Thyroid gland (tissue), 4 donors: ENCODE data around the gene DYRK1A.

Experiments used
- POLR2A ChIP-seq, 2 donors: fragments of 450-650 bp; IDR thresholded peaks; one replicate each; pipeline ENCODE4 v1.6.1; 2017; ENCODE audit warnings: antibody characterized with exemption in 2 of 2, mild to moderate bottlenecking in 2 of 2, moderate library complexity in 1 of 2
- TF ChIP-seq, protein P1 (sequence below), 6 experiments: fragments of 200-600 bp in 3 of 6; fragments of 450-650 bp in 3 of 6; sonication (generic) in 3 of 6; IDR thresholded peaks; one replicate each; pipeline ENCODE4 v1.5.1; 2016 to 2019; ENCODE audit warnings: antibody characterized with exemption in 6 of 6, mild to moderate bottlenecking in 2 of 6, inconsistent platforms in 1 of 6, moderate library complexity in 1 of 6

DNA sequence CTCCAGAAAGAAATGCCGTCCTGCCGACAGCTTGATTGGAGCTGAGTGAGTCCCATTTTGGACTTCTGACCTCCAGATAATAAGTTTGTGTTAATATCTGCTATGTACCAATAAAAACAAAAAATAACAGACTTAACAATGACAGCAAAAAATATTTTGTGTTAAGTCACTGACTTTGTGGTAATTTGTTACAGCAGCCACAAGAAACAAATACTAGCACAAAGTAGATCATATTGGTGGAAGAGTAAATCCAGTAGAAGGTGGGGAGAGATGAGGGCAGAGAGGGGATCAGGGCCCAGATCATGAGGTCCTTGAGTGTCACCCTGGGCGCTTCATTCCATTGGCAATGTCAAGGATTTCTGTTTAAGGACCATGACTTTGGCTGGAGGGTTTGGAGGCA lies 168.6 kb downstream of the DYRK1A start:
- TF ChIP-seq, protein P1, sequence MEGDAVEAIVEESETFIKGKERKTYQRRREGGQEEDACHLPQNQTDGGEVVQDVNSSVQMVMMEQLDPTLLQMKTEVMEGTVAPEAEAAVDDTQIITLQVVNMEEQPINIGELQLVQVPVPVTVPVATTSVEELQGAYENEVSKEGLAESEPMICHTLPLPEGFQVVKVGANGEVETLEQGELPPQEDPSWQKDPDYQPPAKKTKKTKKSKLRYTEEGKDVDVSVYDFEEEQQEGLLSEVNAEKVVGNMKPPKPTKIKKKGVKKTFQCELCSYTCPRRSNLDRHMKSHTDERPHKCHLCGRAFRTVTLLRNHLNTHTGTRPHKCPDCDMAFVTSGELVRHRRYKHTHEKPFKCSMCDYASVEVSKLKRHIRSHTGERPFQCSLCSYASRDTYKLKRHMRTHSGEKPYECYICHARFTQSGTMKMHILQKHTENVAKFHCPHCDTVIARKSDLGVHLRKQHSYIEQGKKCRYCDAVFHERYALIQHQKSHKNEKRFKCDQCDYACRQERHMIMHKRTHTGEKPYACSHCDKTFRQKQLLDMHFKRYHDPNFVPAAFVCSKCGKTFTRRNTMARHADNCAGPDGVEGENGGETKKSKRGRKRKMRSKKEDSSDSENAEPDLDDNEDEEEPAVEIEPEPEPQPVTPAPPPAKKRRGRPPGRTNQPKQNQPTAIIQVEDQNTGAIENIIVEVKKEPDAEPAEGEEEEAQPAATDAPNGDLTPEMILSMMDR (IDR thresholded peaks at IDR 0.05), result no peak
- no peak for TF ChIP-seq POLR2A (IDR thresholded peaks at IDR 0.05)
